Liver (tissue), 9 donors: ENCODE results near the gene CRISPLD2. TPM values are rescaled to one million over a fixed set of nuclear protein-coding genes. Genes with fewer than 3 reads are reported as not detected.

ENCODE experiments used
- DNase-seq: peaks from one replicate; pipeline ENCODE4 v3.0.0-alpha.2; 2017; ENCODE audit warnings: low spot score
- H3K27ac ChIP-seq, 2 donors: one replicate each; pipeline ENCODE4 v1.7.0; 2013; ENCODE audit warnings: inconsistent platforms in 2 of 2, low read length in 2 of 2, control low read depth in 1 of 2, low read depth in 1 of 2, mild to moderate bottlenecking in 1 of 2
- H3K27me3 ChIP-seq, 4 donors: one replicate each; pipeline versions ENCODE4 v1.6.1 to v1.7.0; 2013; ENCODE audit warnings: low read length in 3 of 4, inconsistent platforms in 1 of 4, mild to moderate bottlenecking in 1 of 4, moderate library complexity in 1 of 4; ENCODE audit not compliant: control insufficient read depth in 4 of 4, insufficient read depth in 4 of 4
- H3K36me3 ChIP-seq, 4 donors: one replicate each; pipeline versions ENCODE4 v1.6.1 to v1.7.0; 2013; ENCODE audit warnings: low read length in 3 of 4, mild to moderate bottlenecking in 3 of 4, low read depth in 1 of 4, moderate library complexity in 1 of 4; ENCODE audit not compliant: control insufficient read depth in 4 of 4, insufficient read depth in 3 of 4
- H3K4me1 ChIP-seq, 4 donors: one replicate each; pipeline versions ENCODE4 v1.6.1 to v1.7.0; 2013; ENCODE audit warnings: low read length in 3 of 4, mild to moderate bottlenecking in 3 of 4, moderate library complexity in 1 of 4; ENCODE audit not compliant: control insufficient read depth in 4 of 4, insufficient read depth in 4 of 4
- H3K4me3 ChIP-seq, 3 donors: one replicate each; pipeline versions ENCODE4 v1.6.1 to v1.7.0; 2013; ENCODE audit warnings: low read length in 3 of 3, control low read depth in 1 of 3, low read depth in 1 of 3, mild to moderate bottlenecking in 1 of 3
- H3K9ac ChIP-seq, 2 donors: one replicate each; pipeline ENCODE4 v1.7.0; 2013; ENCODE audit warnings: low read length in 2 of 2, mild to moderate bottlenecking in 2 of 2, moderate library complexity in 2 of 2, control low read depth in 1 of 2, low read depth in 1 of 2
- H3K9me3 ChIP-seq, 4 donors: one replicate each; pipeline versions ENCODE4 v1.6.1 to v1.7.0; 2013; ENCODE audit warnings: low read length in 3 of 4; ENCODE audit not compliant: control insufficient read depth in 4 of 4
- EGR1 ChIP-seq, 2 donors: IDR thresholded peaks; 2 replicates each; pipeline ENCODE4 v1.6.1; 2016 to 2018; ENCODE audit warnings: antibody characterized with exemption in 2 of 2, low read depth in 2 of 2
- FOXA1 ChIP-seq: IDR thresholded peaks from 2 replicates; pipeline ENCODE4 v1.6.1; 2016; ENCODE audit warnings: antibody characterized with exemption
- FOXA2 ChIP-seq: IDR thresholded peaks from 2 replicates; pipeline ENCODE4 v1.6.1; 2016; ENCODE audit warnings: antibody characterized with exemption
- GABPA ChIP-seq, 2 donors: IDR thresholded peaks in 1 of 2; conservative IDR thresholded peaks in 1 of 2; 2 replicates each; pipeline ENCODE4 v1.6.1; 2016; ENCODE audit warnings: antibody characterized with exemption in 2 of 2, mild to moderate bottlenecking in 1 of 2, moderate library complexity in 1 of 2
- HNF4A ChIP-seq, 2 donors: conservative IDR thresholded peaks; 2 replicates each; pipeline ENCODE4 v1.6.1; 2016; ENCODE audit warnings: antibody characterized with exemption in 2 of 2, mild to moderate bottlenecking in 2 of 2
- HNF4G ChIP-seq: IDR thresholded peaks from 2 replicates; pipeline ENCODE4 v1.6.1; 2016; ENCODE audit warnings: antibody characterized with exemption
- JUND ChIP-seq, 2 donors: IDR thresholded peaks; 2 replicates each; pipeline ENCODE4 v1.6.1; 2016; ENCODE audit warnings: antibody characterized with exemption in 2 of 2
- NR2F2 ChIP-seq: IDR thresholded peaks from 2 replicates; pipeline ENCODE4 v1.6.1; 2016; ENCODE audit warnings: antibody characterized with exemption
- RAD21 ChIP-seq, 2 donors: IDR thresholded peaks; 2 replicates each; pipeline ENCODE4 v1.6.1; 2016; ENCODE audit warnings: antibody characterized with exemption in 2 of 2, mild to moderate bottlenecking in 2 of 2
- REST ChIP-seq: IDR thresholded peaks from 2 replicates; pipeline ENCODE4 v1.6.1; 2016; ENCODE audit warnings: antibody characterized with exemption, mild to moderate bottlenecking
- RXRA ChIP-seq, 2 donors: IDR thresholded peaks; 2 replicates each; pipeline ENCODE4 v1.6.1; 2017 to 2018; ENCODE audit warnings: antibody characterized with exemption in 2 of 2, mild to moderate bottlenecking in 1 of 2
- SP1 ChIP-seq: IDR thresholded peaks from 2 replicates; pipeline ENCODE4 v1.6.1; 2018; ENCODE audit warnings: antibody characterized with exemption, mild to moderate bottlenecking
- TAF1 ChIP-seq: conservative IDR thresholded peaks from 2 replicates; pipeline ENCODE4 v1.6.1; 2016; ENCODE audit warnings: antibody characterized with exemption, mild to moderate bottlenecking
- YY1 ChIP-seq: IDR thresholded peaks from 2 replicates; pipeline ENCODE4 v1.6.1; 2016; ENCODE audit warnings: antibody characterized with exemption, mild to moderate bottlenecking
- WGBS: extraction: QIAGEN DNeasy Blood & Tissue Kit; methylation state at CpG from one replicate; pipeline ENCODE4 v1.1.7; 2013; 5-methylcytosine and 5-hydroxymethylcytosine counted together
- polyA plus RNA-seq, 2 donors: library from polyadenylated mRNA; stranded (reverse) in 1 of 2; unstranded in 1 of 2; fragments of 200-250 nt in 1 of 2; fragments of >200 nt in 1 of 2; fragmentation: Nextera tagmentation in 1 of 2; extraction: Ambion mirVana in 1 of 2; gene quantifications; one replicate each; pipeline versions ENCODE4 v1.2.1 to v1.2.3, GENCODE V29; 2013 to 2015
- total RNA-seq, 2 donors: library from RNA; depleted of rRNA; stranded (reverse); fragments of >200 nt; gene quantifications; one replicate each; pipeline ENCODE4 v1.2.3, GENCODE V29; 2014
- TF ChIP-seq, protein P1 (sequence below): IDR thresholded peaks from 2 replicates; pipeline ENCODE4 v1.6.1; 2016; ENCODE audit warnings: antibody characterized with exemption
- TF ChIP-seq, protein P2 (sequence below): IDR thresholded peaks from 2 replicates; pipeline ENCODE4 v1.6.1; 2016; ENCODE audit warnings: antibody characterized with exemption
- TF ChIP-seq, protein P3 (sequence below): fragments of 150-350 bp; IDR thresholded peaks from 2 replicates; pipeline ENCODE4 v1.5.1; 2017; ENCODE audit warnings: improper control_type of control experiment, low read depth, low read length; ENCODE audit not compliant: missing input control
- TF ChIP-seq, protein P4 (sequence below): IDR thresholded peaks from 2 replicates; pipeline ENCODE4 v1.6.1; 2016; ENCODE audit warnings: antibody characterized with exemption
- donor health status: healthy.
- donor health status: healthy.
- donor health status: healthy.
- donor health status: healthy.
- donor health status: healthy.

The CRISPLD2 gene
- total and polyA plus RNA-seq, 4 donors, result 2.6 to 14.8 (median 4.1) TPM

GRCh38 chr16:84788920-84789391 lies 30.8 kb upstream of the CRISPLD2 start:
- no peak overlapping the region for H3K27ac ChIP-seq
- no peak for TF ChIP-seq FOXA2
- TF ChIP-seq FOXA1, result no peak
- no peak for TF ChIP-seq SP1
- TF ChIP-seq HNF4G, result no peak
- TF ChIP-seq NR2F2, result no peak
- no peak for TF ChIP-seq HNF4A (conservative IDR thresholded peaks at IDR 0.05)
- H3K27me3 ChIP-seq, result no peaks in the 10 kb centered on the region
- H3K4me1 ChIP-seq, result no peaks in the 10 kb centered on the region
- no peak for DNase-seq
- no peak overlapping the region for H3K9ac ChIP-seq
- no peaks in the 10 kb centered on the region for H3K36me3 ChIP-seq
- no peaks in the 10 kb centered on the region for H3K9me3 ChIP-seq
- WGBS, result 96% methylated on average over 22 of the region's 22 CpGs
- H3K4me3 ChIP-seq, result no peak overlapping the region

GRCh38 chr16:84789431-84789830 lies 30.4 kb upstream of the CRISPLD2 start:
- DNase-seq, result no peak
- WGBS, result 84% methylated on average over 11 of the region's 11 CpGs
- TF ChIP-seq FOXA2, result no peak
- TF ChIP-seq HNF4A (conservative IDR thresholded peaks at IDR 0.05), result no peak
- TF ChIP-seq YY1, result no peak
- TF ChIP-seq, protein P1, sequence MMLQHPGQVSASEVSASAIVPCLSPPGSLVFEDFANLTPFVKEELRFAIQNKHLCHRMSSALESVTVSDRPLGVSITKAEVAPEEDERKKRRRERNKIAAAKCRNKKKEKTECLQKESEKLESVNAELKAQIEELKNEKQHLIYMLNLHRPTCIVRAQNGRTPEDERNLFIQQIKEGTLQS, result no peak
- TF ChIP-seq FOXA1, result no peak
- no peak for TF ChIP-seq GABPA (IDR thresholded peaks at IDR 0.05 in 1 of 2, conservative IDR thresholded peaks at IDR 0.05 in 1 of 2)
- TF ChIP-seq REST, result no peak
- TF ChIP-seq RXRA (IDR thresholded peaks at IDR 0.05), result no peak
- TF ChIP-seq SP1, result no peak
- no peak for TF ChIP-seq NR2F2
- TF ChIP-seq TAF1, result no peak
- TF ChIP-seq, protein P2, sequence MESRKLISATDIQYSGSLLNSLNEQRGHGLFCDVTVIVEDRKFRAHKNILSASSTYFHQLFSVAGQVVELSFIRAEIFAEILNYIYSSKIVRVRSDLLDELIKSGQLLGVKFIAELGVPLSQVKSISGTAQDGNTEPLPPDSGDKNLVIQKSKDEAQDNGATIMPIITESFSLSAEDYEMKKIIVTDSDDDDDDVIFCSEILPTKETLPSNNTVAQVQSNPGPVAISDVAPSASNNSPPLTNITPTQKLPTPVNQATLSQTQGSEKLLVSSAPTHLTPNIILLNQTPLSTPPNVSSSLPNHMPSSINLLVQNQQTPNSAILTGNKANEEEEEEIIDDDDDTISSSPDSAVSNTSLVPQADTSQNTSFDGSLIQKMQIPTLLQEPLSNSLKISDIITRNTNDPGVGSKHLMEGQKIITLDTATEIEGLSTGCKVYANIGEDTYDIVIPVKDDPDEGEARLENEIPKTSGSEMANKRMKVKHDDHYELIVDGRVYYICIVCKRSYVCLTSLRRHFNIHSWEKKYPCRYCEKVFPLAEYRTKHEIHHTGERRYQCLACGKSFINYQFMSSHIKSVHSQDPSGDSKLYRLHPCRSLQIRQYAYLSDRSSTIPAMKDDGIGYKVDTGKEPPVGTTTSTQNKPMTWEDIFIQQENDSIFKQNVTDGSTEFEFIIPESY, result no peak
- no peak for TF ChIP-seq EGR1 (IDR thresholded peaks at IDR 0.05; ENCODE audit: low read depth in 2 of 2)
- no peak for TF ChIP-seq JUND (IDR thresholded peaks at IDR 0.05)
- TF ChIP-seq, protein P3, sequence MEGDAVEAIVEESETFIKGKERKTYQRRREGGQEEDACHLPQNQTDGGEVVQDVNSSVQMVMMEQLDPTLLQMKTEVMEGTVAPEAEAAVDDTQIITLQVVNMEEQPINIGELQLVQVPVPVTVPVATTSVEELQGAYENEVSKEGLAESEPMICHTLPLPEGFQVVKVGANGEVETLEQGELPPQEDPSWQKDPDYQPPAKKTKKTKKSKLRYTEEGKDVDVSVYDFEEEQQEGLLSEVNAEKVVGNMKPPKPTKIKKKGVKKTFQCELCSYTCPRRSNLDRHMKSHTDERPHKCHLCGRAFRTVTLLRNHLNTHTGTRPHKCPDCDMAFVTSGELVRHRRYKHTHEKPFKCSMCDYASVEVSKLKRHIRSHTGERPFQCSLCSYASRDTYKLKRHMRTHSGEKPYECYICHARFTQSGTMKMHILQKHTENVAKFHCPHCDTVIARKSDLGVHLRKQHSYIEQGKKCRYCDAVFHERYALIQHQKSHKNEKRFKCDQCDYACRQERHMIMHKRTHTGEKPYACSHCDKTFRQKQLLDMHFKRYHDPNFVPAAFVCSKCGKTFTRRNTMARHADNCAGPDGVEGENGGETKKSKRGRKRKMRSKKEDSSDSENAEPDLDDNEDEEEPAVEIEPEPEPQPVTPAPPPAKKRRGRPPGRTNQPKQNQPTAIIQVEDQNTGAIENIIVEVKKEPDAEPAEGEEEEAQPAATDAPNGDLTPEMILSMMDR, result no peak
- TF ChIP-seq RAD21 (IDR thresholded peaks at IDR 0.05), result no peak
- TF ChIP-seq, protein P4, sequence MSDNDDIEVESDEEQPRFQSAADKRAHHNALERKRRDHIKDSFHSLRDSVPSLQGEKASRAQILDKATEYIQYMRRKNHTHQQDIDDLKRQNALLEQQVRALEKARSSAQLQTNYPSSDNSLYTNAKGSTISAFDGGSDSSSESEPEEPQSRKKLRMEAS, result no peak
- TF ChIP-seq HNF4G, result no peak

More at GRCh38 chr16:84789431-84789830, 30.4 kb upstream of the CRISPLD2 start:
- Histone ChIP-seq H3K27me3 (no peaks in the 10 kb centered on the region), H3K27ac (no peak overlapping the region), H3K4me3 (no peak overlapping the region), H3K9ac (no peak overlapping the region), H3K4me1 (no peaks in the 10 kb centered on the region), H3K9me3 (no peaks in the 10 kb centered on the region), H3K36me3 (no peaks in the 10 kb centered on the region)
